ENCODE results near the gene PEAK1.

DNA sequence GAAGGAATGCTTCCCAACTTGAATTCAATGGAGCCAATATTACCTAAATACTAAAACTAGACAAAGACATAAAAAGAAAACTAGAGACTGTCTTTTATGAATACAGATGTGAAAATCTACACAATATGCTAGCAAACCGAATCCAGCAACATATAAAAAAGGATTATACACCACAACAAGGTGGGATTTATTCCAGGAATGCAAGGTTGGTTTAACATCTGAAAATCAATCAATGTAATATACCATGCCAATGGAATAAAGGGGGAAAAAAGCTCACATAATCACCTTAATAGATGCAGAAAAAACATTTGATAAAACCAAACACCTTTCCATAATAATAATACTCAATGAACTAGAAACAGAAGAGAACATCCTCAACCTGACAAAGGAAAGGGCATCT, 279.7 kb downstream of the PEAK1 start:
- TF ChIP-seq EZH2 (IDR thresholded peaks at IDR 0.05; ENCODE audit: borderline replicate concordance, low read depth, low read length, poor library complexity, severe bottlenecking), result no peak
- TF ChIP-seq, protein P1, sequence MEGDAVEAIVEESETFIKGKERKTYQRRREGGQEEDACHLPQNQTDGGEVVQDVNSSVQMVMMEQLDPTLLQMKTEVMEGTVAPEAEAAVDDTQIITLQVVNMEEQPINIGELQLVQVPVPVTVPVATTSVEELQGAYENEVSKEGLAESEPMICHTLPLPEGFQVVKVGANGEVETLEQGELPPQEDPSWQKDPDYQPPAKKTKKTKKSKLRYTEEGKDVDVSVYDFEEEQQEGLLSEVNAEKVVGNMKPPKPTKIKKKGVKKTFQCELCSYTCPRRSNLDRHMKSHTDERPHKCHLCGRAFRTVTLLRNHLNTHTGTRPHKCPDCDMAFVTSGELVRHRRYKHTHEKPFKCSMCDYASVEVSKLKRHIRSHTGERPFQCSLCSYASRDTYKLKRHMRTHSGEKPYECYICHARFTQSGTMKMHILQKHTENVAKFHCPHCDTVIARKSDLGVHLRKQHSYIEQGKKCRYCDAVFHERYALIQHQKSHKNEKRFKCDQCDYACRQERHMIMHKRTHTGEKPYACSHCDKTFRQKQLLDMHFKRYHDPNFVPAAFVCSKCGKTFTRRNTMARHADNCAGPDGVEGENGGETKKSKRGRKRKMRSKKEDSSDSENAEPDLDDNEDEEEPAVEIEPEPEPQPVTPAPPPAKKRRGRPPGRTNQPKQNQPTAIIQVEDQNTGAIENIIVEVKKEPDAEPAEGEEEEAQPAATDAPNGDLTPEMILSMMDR (conservative IDR thresholded peaks at IDR 0.05; ENCODE audit: low read depth, low read length), result no peak
